Activated T-cell treated with anti-CD3 and anti-CD28 coated beads for 48 hours (primary cell): ENCODE measurements around the gene CDKN1A.

ENCODE experiments used
- DNase-seq: peaks from one replicate; pipeline ENCODE4 v3.0.0-alpha.2; 2020; ENCODE audit warnings: low read depth

Gene CDKN1A

DNA sequence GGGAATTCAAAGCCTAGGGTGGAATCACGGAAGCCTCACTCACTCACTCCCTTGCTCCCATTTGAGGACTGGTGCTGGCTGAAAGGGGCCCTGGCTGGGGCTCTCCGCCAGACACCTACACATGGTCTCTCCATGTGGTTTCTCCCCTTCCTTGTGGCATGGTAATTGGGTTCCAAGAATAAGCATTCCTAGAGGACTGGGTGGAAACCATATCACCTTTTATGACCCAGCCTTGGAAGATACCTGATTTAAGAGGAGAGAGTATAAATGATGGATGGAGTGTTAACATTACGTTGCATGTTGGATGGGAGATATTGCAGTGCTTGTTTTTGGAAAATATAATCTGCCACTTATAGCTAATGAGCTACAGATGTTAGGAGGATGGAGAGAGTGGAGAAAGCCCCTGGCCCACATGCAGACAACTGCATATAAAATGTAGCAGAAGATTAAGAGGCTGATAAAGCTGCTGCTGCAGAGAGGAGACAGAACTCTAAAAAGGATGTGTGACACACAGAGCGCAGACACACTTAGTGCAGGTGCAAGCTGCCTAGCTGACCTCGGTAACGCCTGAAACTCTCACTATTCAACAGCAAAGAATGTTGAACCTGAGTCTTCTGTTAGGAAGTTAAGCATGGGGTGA is 23.3 kb upstream of the CDKN1A start:
- no peak for DNase-seq

DNA sequence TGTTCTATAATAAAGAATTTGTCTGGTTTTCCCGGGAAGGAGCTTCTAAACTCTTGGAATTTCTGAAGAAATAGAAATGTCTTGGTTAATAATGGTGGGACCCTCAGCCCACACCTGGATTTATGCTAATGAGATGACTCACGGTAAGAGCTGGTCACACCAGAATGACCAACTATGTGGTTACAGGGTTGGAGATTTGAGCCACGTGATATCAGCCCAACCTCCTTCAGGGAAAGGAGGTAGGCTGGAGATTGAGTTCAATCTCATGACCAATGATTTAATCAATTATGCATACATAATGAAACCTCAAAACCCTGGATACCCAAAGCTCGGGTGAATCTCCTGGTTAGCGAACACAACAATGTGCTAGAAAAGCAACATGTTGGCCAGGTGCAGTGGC is 22.1 kb upstream of the CDKN1A start:
- DNase-seq: no peak

DNA sequence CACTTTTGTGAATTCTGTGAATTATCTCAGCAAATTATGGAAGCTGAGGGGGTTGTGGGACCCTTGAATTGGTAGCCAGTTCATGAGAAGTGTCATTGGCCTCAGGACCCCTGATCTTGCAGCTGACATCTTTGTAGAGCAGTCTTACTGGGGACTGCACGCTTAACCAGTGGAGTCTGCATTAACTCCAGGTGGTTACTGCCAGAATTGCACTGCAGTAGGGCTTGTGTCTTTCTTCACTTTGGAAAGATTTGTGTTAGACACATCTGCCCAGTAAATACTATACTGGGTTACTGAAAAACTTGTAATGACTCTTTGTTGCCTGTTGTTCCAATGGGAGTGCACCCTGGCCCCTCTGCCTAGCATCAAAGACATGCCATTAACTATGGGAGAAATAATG is 21.2 kb upstream of the CDKN1A start:
- no peak for DNase-seq

DNA sequence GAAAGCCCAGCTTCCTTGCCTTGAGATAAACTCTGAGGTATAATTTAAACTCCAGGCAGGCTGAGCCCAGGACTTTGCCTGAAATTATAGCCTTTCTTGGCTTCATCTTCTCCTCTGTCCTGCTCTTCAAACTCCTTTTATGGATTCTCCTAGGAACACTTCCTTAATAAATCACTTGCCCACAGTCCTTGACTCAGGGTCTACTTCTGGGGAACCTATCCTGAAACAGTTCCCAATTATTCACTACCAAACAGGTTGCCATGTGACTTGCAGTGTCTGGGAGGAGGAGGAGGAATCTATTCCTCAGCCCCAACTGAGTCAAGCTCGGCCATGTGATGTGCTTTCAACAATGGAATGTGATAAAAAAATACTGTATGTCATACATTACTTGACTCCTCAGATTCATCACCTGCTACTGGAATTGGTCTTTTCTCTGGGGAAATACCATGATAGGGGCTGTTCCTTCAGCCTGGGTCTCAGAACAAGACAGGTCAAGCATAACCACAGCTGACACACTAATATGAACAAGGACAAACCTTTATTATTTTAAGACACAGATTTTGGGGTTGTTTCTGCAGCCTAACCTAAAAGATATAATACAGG is 20.5 kb upstream of the CDKN1A start:
- no peak for DNase-seq

DNA sequence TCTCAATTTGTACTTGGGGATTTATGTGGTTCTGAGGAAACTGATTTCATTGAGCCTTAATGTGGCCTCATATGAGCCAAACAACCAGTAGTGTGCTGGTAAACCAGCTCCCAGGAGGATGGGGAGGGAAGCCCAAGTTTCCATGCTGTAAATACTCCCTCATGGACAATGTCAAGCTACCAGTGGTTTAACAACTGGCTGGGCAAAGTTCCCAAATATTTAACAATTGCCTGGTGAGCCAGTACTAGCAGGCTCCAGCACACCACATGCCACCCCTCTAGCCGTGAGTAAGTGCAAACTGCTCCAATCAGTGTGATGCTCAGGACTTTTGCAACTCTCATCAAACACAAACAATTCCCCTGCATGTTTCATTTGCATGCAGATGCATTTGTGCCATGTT is 19.2 kb upstream of the CDKN1A start:
- no peak for DNase-seq

DNA sequence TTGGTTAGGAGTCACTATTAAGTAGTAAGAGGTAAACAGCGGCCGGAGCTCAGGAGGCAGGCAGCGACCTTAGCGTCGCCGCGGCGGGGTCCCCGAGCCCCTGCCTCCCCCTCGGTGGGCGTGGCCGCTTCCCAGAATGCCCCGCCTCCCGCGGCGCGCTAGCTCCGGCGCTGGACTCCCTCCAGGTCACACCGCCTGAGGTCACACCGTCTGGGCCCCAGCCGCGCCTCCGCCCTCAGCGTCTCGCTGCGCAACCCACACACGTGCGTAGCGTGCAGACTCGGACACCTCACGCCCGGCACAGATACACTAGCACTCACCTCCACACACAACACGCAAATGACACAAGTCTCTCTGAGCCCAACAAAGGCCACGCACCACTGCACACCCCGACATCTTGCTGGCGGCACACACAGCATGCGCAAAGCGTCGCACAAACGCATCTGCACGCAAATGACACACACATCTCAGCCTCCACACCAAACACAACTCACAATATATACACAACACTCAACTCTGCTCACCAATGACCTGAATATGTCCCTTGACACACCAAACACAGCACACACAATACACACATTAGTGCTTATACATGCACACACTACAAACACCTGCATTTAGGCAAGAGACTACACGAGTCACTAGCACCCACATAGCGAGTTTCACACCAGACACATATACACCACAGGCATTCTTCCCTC is 17.6 kb upstream of the CDKN1A start:
- no peak for DNase-seq

DNA sequence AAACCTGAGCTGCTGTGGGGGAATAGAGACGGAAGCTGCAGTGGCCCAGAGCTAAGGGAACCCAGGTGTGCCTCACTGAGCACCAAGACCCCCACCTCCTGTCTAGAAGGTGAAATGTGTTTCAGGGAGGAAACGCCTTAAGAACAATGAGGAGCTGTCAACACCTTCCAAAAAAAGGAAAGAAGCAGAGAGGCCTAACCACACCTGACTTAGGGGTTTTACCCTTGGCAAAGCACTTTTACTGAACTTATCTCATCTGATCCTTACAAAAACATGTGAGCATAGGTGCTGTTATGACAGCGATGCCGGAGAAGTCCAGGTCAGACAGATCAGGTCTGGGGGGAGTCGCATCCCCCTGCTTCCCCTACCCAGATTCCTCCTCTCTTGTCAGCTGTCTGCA is 16.1 kb upstream of the CDKN1A start:
- DNase-seq: no peak

DNA sequence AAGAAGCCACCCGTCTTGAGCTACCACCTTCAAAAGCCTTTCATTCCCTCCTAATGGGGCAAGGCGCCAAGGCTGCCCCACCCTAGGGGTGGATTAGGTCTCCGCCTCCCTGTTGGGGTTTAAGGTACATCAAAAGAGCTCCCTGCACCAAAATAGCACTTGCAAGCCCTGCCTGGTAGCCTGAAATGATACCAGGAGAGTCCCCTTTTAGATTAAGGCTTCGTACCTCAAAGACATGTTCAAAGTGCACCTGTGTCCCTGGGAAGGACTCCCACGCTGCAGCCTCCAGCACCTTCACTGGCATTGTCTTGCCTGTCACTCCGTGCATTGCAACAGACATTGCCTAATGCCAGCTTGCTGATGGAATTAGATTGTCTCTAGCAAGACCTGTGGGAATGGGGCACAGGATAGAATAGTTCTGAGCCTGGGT is 15.7 kb upstream of the CDKN1A start:
- DNase-seq: no peak

DNA sequence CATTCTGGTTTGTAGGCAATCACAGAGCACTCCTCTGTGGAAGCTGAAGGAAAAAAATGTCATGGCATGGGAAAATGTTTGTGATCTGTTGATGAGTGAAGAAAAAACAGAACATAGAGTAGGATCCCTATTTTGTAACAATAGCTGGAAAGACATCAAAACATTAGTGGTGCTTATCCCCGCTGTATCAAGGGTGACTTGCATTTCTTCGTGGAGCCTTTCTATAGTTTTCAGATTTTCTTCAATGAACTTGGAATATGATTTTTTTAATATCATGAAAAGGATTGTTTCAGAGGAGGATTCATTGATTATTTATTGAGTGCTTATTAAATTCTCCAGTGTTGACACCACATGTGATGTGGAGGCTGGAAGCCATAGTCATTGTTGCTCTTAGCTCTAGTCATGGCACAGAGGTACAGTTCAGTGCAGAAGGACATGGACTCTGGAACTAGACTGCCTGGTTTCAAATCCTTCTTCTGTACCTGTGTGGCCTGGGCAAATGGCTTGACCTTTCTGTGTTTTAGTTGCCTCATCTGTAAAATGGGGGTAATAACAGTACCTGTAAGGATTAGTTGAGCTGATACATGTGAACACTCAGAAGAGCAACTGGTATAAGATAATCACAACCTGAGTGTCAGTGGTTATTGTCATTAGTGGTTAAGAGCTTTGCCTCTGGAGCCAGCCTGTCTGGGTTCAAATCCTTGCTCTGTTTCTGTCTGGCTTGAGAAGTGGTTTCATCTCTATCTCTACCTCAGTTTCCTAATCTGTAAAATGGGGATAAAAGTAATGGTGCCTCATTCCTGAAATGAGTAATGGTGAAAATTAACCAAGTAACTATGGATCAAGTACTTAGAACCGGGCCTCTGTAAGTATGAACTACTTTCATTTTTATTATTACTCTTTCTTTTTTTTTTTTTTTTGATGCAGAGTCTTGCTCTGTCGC is 14.7 kb upstream of the CDKN1A start:
- DNase-seq: no peak

DNA sequence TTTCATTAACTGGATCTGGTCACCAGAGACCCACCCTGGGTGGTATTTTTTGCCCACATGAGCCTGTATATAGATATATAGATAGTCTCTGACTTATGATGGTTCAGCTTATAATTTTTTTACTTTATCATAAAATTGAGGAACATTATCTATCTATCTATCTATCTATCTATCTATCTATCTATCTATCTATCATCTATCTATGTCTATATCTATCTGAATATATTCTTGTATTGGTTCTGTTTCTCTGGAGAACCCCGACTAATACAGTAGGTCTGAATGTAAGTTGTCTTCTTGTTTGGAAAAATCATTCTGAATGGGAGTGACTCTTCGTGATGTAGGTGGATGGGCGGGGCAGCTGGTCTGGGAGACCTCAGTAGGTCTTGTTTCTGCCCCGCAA is 13.3 kb upstream of the CDKN1A start:
- no peak for DNase-seq

DNA sequence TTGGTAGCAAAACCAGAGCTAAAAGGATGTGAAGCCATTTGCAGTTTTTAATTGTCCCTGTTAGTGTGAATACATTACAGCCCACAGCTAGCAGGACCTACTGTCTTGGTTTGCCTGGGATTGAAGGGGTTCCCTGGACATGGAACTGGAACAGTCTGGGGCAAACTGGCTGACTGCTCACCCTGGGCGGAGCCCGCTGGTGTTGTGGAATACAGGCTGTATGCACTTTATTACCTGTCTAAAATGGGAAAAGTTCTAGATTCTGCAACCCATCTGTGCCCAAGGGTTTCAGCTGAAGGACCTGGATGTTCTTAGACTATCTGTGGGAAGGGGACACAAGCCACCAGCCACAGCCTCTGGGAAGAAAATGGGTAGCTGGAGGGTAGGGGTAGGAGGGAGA is 12.2 kb upstream of the CDKN1A start:
- no peak for DNase-seq

DNA sequence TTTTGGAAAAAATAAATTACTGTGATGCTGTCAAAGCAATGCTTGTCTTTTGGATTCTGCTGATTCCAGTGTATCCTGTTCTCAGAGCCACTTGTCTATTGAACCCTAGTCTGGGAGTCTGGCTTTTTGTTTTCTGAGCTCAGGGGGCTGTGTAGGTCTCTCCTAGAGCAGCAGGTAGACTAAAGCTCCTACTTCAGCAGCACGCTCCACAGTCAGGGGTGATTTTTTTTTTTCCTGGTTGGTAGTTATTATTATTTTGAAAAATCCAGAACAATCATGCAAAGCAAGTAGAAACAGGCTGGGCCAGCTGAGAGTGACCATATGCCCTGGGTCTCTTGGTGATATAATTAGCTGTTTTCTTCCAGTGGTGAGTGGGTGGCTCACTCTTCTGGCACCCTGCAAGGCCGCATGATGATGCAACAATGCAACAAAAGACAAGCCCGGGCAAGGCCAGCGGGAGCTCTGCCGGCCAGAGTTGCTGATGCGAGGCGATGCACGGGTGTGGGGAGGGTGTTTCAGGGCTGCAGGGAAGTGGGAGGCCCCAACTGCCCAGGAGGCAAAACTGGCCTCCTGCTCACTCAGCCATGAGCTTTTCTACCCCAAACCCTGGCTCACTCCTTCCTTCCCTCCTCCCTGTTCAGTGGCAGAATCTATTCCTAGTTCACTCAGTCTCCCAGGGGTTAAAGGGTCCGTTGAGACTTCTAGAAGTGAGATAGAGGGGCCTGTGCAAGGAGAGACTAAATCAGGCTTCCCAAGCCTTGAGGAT is 11.5 kb upstream of the CDKN1A start:
- no peak for DNase-seq

DNA sequence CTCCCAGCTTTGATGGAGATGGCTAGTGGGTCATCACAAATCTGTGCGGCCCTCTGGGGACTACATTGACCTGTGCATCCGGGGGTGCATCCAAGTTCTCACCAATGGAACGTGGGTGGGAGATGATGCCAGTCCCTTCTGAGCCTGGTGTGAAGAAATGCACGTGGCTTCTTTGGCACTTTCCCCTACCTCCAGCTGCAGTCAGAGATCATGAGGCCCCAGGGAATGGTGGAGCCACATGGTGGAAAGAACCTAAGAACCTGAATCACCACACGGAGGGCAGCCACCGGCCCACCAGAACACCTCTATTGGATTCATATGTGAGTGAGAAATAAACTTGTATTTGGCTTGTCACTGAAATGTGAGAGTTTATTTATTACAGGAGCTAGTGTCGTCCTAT is 9.9 kb upstream of the CDKN1A start:
- DNase-seq: no peak

DNA sequence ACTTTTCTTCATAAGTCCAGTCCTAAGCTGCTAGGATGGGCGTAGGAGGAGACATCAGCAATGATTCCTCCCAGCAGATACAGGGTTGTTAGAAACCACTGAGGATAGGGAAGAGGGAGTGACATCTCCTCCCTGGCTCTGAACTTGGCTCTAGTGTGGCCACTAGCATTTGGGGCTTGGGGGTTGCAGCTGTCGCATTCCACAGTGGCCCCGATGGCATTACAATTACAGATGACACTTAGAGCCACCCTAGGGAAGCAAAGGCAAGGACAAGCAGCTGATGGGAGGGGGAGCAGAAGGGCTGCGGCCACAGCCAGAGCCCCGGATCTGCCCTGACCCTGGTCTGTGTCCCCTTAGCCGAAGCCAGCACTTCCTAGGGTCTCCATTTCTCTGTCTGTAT is 9.5 kb upstream of the CDKN1A start:
- no peak for DNase-seq

DNA sequence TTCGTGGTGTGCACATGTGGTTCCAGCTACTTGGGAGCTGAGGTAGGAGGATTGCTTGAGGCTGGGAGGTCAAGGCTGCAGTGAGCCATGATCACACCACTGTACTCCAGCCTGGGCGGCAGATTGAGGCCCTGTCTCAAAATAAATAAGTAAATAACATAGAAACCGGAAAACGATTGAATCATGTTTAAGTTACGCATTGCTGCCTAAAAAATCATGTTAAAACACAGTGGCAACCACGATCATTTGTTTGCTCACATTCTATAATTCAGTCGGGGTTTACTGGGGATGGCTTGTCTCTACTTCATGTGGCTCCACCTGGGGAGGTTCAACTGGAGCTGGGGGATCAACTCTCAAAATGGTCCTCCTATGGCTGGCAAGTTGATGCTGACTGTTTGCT is 8.2 kb upstream of the CDKN1A start:
- no peak for DNase-seq

DNA sequence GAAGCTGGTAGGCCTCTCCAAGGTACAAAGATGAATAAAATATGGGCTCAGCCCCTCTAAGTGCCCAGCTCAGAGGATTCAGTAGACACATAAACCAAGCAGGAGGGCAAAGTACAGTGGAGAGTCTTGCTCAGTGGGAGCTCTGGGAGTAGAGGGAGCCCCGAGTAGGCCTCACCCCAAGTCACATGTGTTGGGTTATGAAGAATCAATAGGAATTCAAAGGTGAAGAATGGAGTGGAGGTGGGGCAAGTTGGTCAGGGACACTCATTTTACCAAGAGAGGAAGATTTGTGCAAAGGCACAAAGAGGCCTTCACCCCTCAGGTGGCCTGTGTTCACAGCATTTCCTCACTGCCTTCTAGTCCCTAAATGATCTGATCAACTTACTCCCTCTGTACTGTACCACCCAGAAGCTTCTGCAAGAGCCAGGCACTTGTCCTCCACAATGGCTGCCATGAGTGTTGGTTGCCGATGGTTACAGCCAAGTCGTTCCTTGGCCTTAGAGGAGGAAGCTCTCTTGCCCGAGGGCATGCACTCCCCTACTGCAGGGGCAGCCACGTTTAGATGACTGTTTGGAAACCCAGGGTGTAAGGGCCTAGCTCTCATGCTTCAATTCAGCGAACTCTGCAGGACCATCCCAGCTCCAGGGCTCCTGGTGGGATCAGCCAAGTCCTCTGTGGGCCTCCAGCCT is 6.7 kb upstream of the CDKN1A start:
- no peak for DNase-seq

DNA sequence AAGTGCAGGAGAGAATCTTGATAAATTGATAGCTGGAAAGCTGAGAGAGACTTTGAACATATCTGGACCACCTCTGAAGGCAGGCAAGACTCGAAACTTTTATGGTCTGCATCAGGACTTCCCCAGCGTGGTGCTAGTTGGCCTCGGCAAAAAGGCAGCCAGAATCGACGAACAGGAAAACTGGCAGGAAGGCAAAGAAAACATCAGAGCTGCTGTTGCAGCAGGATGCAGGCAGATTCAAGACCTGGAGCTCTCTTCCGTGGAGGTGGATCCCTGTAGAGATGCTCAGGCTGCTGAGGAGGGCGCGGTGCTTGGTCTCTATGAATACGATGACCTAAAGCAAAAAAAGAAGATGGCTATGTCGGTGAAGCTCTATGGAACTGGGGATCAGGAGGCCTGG is 4.6 kb upstream of the CDKN1A start:
- DNase-seq: no peak

DNA sequence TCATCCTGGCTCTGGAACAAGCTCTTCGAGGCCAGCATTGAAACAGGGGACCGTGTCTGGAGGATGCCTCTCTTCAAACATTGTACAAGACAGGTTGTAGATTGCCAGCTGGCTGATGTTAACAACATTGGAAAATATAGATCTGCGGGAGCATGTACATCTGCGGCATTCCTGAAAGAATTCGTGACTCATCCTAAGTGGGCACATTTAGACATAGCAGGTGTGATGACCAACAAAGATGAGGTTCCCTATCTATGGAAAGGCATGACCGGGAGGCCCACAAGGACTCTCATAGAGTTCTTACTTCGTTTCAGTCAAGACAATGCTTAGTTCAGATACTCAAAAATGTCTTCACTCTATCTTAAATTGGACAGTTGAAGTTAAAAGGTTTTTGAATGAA is 3.6 kb upstream of the CDKN1A start:
- no peak for DNase-seq

DNA sequence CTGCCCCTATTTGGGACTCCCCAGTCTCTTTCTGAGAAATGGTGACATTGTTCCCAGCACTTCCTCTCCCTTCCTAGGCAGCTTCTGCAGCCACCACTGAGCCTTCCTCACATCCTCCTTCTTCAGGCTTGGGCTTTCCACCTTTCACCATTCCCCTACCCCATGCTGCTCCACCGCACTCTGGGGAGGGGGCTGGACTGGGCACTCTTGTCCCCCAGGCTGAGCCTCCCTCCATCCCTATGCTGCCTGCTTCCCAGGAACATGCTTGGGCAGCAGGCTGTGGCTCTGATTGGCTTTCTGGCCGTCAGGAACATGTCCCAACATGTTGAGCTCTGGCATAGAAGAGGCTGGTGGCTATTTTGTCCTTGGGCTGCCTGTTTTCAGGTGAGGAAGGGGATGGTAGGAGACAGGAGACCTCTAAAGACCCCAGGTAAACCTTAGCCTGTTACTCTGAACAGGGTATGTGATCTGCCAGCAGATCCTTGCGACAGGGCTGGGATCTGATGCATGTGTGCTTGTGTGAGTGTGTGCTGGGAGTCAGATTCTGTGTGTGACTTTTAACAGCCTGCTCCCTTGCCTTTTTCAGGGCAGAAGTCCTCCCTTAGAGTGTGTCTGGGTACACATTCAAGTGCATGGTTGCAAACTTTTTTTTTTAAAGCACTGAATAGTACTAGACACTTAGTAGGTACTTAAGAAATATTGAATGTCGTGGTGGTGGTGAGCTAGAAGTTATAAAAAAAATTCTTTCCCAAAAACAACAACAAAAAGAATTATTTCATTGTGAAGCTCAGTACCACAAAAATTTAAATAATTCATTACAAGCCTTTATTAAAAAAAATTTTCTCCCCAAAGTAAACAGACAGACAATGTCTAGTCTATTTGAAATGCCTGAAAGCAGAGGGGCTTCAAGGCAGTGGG is 2.1 kb upstream of the CDKN1A start:
- DNase-seq: no peak

DNA sequence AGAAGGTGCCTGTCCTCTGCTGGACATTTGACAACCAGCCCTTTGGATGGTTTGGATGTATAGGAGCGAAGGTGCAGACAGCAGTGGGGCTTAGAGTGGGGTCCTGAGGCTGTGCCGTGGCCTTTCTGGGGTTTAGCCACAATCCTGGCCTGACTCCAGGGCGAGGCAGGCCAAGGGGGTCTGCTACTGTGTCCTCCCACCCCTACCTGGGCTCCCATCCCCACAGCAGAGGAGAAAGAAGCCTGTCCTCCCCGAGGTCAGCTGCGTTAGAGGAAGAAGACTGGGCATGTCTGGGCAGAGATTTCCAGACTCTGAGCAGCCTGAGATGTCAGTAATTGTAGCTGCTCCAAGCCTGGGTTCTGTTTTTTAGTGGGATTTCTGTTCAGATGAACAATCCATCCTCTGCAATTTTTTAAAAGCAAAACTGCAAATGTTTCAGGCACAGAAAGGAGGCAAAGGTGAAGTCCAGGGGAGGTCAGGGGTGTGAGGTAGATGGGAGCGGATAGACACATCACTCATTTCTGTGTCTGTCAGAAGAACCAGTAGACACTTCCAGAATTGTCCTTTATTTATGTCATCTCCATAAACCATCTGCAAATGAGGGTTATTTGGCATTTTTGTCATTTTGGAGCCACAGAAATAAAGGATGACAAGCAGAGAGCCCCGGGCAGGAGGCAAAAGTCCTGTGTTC is 1.3 kb upstream of the CDKN1A start:
- no peak for DNase-seq
